H4 (cell line): ENCODE measurements around the gene SEC22A. TPM values are rescaled to one million over a fixed set of nuclear protein-coding genes. Genes with fewer than 3 reads are reported as not detected.

Experiments
- DNase-seq: peaks from one replicate; pipeline ENCODE4 v3.0.0-alpha.2; 2015; ENCODE audit warnings: low spot score
- total RNA-seq: library from RNA; depleted of rRNA; stranded (reverse); fragments of >200 nt; shearing (Covaris generic); gene quantifications from 2 replicates; pipeline ENCODE4 v1.2.3, GENCODE V29; 2014

SEC22A gene
- total RNA-seq, 1 experiment from 2014 or later, result 66.6 TPM

DNA sequence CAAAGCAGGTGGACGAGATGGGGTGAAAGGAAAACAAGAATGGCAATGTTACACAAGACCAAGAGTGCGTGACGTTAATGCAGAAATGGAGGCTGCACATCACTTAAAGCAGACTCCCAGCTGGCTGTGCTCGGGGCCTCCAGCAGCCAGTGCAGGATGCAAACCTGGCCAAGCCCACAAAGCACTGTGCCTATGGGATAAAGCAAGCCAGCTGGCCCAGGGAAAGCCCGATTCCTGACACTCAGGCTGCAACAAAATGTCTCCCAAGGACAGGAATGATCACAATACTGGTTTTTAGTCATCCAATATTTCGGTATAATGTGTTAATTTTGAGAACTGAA is 86.2 kb downstream of the SEC22A start:
- DNase-seq, result no peak

DNA sequence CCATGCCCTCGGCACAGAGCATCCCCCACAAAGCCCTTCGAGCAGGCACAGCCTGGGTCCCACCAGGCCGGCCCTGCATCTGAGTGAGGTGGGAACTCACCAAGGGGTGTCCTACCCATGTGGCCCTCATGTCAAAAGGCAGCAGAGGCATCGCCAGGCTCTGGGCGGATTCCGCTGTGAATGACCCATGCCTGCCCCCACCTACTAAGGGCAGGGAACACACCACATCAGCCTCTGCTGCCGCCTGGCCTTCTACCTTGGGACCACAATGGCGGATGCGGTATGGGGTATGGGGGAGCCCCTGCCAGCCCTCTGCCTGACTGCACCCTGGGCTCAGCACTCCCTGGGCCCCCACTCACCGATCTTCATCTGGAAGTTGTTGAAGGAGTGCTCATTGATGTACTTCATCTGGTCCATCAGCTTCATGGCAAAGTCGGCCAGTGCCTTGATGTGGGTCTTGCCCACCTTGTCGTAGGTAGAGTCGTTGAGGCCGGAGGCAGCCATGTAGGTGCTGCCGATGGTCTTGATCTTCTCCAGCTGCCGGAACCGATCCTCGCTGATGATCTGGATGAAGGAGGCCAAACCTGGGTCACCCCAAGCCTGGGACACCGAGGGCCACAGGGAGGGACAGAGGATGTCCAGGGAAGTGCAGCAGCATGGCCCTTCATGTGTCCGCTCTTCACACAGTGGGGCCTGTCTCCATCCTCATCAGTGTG is 87.8 kb downstream of the SEC22A start:
- no peak for DNase-seq

DNA sequence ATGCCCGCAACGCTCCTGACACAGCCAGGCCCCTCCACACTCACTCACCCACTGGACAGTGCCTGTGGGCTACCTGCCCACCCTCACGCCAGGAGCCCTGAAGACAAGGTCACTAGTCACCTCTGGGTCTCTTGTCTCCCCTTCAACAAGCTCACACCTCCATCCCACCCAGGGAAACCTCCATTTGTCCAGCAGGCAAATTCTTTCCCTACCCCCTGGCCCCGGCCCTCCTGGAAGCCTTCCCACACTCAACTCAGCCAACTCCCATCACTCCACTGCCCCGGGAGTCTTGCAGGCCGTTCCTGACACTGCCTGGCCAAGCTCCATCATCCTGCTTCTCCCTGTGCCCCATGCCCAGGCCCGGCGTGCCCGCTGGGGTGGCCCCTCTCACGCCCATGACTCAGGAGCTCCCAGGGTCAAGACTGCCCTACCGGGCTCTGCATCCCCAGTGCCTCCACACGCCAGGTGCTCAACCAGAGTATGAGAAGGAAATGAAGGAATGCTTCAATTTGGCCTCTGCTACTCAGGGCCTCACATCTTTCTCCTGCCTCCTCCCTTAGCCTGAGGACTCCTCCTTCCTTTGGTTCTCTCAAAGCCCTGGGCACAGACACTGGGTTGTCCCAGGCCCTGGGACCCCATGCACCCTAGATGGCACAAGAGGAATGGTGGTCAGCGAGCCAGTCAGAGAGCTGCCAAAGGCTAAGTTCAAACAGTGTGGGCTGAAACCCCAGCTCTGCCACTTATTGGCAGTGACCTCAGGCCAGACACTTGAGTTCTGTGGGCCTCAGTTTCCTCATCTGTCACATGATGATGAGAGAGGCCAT is 88.6 kb downstream of the SEC22A start:
- no peak for DNase-seq

DNA sequence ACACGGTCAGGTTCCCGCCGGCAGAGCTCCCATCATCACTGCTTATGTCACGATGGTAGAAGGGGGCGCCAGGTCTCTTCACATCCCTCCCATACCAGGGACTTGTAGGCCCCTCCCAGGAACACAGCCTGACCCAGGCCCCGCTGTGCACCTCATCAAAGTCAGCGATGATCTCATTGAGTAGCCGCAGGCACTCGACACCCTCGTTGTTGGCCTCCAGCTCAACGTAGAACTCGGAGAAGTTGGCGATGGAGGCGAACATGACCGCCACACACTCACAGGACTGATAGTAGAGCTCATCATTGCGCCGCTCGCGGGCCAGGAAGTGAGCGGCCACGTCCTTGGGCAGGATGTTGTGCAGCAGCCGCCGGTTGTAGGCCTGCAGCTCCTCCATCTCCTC is 89.2 kb downstream of the SEC22A start:
- DNase-seq, result no peak

DNA sequence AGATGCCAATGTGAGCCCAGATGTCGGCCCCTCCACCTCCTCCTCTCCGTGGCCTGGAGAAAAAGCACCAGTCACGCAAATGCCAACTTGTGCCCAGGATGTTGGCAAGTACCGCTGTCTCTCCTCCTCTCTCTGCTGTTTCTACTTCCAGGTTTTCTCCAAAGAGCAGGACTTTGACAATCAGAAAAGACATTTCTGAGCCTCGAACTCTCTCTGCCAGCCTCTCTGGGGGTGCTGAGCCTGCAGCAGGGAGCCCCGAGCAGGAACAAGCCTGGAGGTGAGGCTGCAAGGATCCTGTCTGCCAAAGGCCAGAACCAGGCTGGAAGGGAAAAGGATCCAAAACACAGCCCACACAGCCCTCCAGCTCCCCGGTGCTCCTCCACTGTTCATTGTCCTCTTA is 89.7 kb downstream of the SEC22A start:
- no peak for DNase-seq

DNA sequence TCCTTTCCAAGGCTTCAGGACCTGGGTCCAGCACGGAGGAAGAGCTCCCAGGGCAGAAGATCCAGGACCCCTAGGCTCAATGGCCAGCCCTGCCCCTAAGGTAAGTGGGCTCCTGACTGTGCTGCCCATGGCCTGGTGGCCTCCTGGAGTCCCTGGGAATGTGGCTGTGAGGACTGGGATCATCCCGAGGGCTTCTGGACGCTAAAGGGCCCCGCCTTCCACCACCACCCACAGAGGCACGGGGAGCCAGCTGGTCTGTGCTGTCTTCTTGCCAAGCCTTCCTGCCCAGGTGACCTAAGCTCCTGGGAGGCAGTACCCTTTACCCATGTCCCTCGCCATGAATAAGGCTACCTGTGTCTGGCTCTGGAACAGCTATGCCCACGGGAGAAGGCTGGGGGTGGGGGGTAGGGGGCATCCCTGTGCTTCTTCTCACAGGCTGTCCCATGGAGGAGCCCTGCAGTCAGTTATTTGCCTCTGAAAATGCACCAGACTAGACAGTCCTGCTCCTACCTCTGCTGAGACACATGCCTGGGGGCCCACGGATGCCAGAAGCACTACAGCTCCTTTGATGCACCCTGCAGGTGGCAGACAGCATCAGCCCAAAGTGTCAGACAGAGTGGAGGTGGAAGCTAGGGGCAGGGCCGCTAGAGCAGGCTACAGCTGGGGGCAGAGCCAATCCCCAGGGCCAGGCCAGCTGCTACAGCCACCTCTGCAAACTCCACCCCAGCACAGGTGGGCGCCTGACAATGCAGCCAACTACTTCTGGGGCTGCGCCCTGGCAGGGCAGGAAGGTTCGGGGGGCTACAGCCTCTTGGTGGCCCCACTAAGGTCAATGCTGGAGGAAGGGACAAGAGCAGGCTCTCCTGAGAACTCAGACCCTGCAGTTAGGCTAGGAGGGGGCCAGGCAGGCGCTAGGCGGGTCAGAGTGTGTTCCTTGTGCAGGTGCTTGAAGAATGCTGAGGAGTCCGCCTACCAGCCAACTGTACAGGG is 90.9 kb downstream of the SEC22A start:
- no peak for DNase-seq

DNA sequence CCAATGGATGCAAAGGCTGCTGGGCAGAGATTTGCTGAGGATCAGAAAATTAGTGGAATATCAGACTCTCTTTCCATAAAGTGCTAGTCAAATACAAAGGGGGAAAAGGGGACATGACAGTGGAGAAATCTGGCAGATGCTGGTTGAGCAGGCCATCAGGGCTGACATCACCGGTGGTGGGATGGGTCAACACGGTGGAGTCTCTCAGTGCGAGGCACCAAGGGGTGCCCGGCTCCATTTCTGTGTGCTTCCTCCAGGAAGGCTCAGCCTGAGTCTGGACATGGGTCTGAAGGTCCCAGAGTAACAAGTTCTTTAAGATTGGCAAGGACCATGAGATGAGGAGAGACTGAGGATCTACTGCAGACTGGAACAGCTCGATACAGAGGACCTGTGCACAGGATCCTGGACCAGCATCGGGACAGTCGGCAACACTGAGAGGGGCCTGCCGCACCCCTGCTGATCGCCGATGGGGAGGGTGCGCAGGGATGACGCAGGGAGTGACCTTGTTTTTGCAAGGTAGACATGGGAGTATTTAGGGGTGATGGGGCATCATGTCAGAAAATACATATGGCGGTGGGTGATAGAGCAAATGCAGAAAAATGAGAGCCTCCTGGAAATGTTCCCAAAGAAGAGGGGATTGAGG is 92.7 kb downstream of the SEC22A start:
- DNase-seq, result no peak

DNA sequence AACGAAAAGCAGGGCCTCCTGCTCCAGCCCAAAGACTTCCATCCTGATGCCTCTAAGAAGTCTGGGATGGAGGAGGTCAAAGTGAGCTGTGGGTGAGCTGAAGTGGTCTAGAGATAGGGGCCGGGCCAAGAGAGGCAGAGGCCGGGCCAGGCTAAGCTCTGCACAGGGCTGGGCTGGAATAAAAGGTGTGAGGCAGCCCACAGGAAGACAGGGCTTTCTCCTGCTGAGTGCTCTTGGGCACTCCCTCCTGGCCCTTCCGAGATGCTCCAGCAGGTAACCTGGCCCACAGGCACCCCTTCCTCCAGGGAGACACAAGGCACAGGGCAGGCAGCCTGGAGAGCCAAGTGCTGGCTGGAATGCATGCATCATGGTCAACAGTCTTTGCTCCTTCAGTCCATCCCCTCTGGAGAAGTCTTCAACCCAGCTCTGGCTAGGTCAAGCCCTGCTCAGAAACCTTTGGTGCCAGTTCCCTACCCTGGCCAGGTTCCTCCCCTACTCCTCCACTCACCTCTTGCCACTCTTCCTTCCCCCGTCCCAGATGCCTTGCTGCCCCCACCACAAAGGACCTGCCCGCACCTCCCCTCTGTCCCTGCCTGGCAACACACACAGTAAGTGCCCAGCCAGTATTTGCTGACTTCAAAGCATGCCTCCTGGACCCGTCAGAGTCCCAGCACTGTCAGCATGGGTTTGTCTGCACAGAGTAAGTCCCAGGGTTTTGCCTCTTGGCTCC is 93.6 kb downstream of the SEC22A start:
- DNase-seq, result no peak

DNA sequence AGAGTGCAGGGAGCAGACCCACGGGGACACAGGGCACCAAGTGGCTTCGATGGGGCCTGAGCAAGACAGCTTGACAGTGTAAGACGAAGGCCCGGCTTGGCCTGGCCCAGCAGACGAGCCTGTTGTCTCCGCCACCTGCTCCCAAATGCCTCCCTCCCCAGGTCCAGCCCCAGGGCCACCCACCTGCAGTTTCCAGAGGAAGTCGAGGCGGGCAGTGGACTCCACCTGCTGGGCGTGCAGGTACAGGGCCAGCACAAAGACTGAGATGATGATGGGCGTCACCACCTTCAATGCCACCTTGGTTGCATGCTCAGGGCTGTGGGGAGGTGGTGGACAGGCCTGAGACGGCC is 94.1 kb downstream of the SEC22A start:
- no peak for DNase-seq

DNA sequence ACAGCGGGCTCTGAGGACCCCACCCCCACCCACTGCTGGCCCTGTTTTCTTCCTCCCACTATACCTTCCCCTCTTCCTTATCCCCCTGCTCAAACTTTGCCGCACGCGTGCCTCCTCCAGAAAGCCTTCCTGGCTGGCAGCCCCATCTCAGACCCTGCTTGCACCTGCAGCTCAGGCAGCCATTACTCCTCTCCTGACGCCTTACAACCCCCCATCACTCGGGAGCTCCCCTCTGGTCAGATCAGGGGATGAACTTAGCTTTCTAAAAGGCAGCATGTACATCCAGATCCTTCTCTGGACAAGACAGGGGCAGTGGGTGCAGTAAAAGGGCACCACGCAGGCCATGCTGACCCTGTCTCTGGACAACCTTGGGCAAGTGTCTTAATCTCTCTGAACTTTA is 94.5 kb downstream of the SEC22A start:
- no peak for DNase-seq

DNA sequence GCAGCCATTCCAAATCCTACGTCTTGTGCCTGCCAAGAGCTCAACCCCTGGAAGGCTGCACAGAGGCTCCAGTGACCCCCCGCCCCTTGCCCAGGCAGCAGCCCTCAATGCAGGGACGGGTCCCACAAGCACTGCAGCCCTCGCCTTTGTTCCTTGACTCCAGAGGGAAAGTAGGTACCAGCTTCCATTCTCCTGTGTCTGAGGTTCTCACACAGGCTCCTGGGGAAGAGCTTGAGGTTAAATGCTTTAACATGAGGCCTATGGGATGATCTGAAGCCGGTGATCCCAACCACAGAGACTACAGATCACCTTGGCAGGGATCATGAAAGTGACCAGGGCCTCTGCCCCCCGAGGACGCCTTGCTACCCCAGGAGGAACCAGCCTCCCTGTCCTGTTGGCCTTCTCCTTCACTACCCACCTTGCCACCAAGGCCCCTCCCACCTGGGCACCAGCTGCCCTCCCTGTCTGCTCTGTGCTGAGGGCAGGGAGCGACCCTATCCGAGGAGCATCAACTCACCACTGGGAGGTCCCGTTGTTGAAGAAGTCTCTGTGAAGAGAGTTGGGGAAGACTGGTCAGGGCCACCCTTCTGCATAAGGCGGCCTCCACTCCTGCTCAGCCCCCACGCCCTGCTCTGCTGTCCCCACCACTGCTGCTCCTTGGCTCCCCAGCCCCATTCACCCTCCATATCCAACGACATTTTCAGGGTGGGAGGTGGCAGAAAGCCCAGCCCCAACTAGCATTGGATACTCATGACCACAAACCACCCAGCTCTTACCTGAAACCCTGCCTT is 95.3 kb downstream of the SEC22A start:
- no peak for DNase-seq

DNA sequence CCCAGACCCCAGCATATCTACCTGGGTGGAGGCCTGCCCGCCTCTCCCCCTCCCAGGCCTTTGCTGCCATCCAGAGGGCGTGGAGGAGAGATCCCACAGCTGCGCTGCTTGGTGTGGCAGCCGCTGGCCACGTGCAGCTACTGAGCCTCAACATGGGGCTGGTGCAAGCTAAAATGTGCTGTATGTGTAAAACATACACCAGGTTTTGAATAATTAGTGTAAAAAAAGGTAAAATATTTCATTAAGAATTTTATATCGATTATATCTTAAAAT is 95.8 kb downstream of the SEC22A start:
- no peak for DNase-seq

DNA sequence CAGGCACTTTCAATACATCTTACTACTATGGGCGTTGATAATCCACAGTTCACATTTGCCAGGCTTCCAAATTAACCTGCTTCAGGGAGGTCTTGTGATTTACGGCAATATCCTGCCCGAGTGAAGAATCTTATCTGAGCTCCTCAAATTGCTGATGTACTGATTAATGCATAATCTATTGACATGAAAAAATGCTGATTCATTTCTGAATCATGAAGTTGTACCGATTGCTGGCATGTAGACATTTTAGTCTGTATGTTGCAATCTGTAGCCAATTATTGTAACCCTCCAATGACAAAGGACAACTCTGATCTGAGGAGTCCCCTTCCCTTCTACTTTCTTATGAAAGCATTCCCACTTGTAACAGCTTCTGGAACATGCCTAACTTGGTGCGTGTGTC is 97.2 kb downstream of the SEC22A start:
- DNase-seq, result no peak

DNA sequence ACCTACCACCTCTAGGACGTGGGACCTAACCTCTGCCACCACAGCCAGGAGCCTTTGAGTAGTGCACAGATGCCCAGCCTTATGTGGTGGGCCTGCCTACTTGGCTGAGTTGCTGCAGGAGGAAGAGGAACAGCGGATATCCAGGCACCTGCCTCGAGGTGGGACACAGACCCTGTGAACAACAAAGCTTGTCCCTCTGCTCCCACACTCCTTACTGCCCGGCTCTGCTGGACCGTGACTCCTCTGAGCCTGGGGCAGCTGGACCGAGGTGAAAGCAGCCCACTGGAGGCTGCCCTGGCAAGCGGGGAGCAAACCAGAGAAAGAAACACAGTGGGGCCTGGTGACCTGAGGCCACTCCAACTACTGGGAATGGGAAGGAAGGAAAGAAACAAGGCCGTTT is 97.8 kb downstream of the SEC22A start:
- DNase-seq, result no peak

DNA sequence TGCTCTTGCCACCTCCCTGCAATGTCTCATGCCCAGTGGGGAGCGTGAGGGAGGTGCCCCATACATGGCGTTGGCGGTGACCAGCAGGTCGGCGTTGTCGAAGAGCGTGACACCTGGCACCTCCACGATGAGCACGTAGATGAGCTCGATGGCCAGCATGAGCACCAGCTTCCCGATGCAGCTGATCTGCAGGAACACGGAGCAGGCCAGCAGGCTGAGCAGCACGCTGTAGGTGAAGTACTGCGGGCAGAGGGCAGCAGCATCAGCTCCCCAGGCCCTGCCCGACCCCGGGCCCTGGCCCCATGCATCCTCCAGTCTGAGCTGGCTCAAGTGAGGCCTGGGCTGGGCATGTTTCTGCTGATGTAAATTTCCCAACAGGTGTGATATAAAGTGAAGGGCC is 98.3 kb downstream of the SEC22A start:
- no peak for DNase-seq

DNA sequence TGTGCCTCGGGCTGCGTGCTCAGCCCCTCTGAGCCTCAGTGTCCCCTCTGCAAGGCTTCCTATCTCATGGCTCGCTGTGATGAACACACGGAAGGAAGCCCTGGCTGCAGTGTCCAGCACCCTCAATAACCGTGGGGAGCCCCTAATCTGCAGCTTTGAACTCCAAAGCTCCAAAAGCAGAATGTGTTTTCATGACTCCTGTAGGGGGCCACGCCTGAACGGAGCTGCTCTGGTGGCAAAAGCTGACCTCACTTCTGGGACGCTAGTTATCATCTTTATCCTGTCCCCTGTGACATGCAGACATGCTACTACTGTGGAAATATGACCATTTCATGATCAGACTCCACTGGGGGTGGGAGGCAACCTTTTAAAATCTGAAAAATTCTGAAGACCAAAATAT is 98.8 kb downstream of the SEC22A start:
- DNase-seq, result no peak

DNA sequence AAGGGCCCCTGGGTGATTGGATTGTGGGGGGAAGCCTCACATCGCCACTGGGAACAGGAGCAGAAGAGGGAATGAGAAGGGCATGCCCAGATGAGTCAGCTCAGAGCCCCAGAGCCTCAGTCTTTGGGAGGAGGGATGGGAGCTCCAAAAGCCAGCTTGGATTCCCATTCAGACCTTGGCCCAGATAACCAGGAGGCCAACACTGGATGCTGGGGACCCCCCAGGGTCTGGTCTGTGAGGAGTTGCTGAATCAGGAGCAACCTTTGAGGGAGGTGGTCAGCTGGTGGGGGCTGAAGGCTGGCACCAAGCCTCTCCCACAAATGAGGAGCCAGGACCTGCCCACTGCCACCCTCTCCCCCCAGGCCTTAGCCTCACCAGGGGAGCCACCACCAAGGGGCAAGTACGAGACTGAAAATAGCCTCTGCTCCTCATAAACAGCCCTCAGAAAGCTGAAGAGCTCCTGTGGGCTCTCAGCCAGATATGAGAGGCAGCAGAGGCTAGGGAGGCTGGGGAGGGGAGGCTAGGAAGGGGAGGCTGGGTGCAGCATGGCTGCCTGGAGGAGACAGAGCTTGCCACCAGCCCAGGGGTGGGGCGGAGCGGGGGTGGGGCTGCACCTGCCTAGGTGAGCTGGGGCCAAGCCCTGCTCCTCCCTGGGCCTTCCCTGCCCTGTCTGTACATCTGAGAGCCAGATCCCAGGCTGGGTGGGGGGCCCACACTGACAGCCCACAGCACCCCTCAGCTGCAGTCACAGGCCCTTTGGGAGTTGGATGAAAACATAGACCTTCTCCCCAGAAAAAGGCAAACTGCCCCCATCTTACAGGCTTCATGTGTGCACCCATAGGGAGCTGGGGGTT is 99.8 kb downstream of the SEC22A start:
- no peak for DNase-seq

DNA sequence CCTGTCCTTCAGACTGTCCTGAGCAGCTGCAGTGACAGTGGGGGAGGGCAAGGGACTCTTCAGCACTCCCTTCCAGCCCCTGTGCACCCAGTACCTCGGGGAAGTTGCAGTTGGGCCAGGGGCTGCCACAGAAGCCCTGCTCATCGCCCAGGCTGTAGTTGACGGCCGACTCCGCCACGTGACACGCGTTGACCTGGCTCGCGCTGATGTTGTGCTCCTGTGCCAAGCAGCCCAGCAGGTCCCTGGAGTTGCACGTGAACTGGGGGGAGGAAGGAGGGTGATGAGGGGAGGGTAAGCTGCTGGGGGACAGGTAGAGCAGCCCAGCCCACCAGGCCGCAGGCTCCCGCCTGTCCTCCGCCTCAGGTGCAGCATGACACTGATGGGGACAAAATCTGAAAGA is 101.2 kb downstream of the SEC22A start:
- DNase-seq, result no peak

DNA sequence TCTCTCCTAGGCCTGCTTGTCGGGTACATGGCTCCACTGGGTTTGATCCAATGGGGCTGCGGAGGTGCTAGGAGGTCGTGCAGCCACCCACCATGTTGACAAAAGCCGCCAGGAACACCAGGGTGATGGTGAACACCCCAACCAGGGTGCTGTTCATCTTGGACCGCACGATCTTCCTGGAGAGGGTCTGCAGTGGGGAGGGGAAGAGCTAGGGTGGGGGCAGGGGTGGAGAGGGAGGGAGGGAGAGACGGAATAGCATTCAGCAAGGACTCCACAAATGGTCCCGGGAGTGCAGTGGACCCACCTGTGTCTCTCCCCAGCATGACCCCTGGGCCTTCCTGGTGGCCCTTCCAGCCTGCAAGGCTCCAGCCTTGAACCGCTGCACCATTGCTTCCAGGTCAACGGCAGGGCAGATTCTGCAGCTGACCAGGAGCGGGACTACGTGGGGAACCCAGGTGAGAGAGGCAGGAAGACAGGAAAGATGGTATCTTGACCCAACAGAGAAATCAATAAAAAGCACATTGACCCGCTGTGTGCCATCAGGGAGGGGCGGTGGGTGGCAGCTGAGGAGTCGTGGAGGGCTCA is 102.3 kb downstream of the SEC22A start:
- DNase-seq, result no peak
